SW480 (cell line): ENCODE data around the gene MYO7A.

ENCODE experiments used
- DNase-seq: peaks from one replicate; pipeline ENCODE4 v3.0.0-alpha.2; 2016; ENCODE audit warnings: low spot score

MYO7A gene

GRCh38 chr11:77186302-77186701 is 58.3 kb downstream of the MYO7A start:
- DNase-seq, result no peak

- DNase-seq, result no peak
Measured at GRCh38 chr11:77187111-77187750, 59.2 kb downstream of the MYO7A start.

DNA sequence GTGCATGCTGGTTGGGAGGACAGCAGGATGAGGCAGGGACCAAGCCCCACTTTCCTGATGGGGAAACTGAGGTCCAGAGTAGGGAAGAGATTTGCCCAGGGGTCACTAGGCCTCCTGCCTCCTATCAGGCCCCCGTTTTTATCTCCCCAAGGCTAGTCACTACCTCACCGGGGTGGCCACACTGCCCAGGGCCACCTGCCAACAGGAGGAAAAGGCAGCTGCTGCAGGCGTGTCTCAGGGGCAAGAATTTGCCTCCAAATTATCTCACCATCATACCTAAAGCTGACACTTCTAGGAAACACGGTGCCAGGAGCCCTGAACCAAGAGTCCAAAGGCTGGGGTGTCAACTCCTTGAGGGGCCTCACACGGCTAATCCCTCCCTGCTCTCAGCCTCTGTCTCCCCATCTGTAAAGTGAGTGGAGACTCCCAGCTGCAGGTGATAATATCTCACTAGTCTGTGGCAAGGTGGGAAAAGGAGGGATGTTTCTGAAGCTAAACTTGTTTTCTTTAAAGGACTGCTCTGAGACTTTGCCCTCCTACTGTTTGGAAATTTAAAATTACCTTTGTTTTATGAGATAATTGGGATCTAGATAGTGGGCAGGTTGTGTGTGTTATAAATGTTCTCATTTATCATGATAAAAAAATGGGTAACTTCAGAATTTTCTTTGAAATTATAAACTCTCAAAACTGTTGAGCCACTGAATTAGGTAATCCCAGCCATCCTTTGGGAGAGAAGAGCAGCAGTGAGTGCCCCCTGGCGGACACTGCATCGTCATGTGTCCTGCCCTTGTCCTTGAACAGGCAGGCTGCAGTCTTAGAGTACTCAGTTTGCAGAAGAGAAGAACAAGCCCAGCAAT is 60.0 kb downstream of the MYO7A start:
- peak; percentile 76 for DNase-seq

DNA sequence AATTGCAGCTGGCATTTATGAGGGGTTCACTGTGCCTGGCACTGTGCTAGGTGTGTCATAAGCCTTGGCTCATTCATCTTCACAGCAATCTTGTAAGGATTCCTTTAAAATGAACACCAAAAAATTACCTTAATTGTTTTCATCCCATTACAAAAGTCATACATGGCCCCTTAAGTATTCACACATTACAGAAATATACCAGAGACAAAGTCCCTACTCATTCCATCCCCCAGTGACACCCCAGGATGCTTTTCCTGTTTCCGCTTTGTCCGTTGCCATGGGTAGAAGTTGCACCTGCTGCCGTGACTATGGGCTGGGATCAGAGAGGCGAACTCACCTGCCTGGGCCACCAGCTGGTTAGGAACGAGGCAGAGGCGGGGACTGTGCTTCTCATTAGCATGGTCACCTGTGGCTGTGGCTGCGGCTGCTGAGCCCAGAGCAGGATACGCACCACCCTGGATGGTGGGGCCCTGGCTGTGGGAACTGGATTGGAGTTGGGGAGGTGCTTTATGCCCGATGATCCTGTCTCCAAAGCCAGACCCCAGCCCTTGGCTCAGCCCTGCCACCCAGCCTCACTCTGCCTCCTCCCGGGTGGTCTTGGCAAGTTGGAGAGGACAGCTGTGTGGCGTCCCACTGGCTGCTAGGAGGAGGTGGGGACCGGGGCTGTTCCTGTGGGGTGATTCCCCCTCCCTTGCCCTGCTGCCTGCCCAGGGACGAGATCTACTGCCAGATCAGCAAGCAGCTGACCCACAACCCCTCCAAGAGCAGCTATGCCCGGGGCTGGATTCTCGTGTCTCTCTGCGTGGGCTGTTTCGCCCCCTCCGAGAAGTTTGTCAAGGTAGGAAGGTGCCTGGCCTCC is 60.8 kb downstream of the MYO7A start:
- peak; percentile 58 for DNase-seq

- no peak for DNase-seq
Measured at GRCh38 chr11:77189588-77190210, 61.7 kb downstream of the MYO7A start.

- DNase-seq, result no peak
Measured at GRCh38 chr11:77190331-77191075, 62.5 kb downstream of the MYO7A start.

GRCh38 chr11:77191429-77191822 is 63.4 kb downstream of the MYO7A start:
- no peak for DNase-seq

GRCh38 chr11:77191823-77192495 is 63.9 kb downstream of the MYO7A start:
- DNase-seq, result peak; percentile 92

DNA sequence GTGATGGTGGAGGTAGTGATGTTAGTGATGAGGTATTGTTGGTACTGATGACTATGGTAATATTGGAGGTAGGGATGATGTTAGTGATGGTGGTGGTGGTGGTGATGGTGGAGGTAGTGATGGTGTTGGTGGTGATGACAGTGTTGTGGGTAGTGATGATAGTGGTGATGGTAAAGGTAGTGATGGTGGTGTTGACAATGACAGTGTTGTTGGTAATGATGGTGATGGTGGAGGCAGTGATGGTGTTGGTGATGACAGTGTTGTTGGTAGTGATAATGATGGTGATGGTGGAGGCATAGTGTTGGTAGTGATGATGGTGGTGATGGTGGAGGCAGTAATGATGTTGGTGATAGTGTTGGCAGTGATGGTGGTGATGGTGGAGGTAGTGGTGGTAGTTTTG is 65.1 kb downstream of the MYO7A start:
- no peak for DNase-seq

DNA sequence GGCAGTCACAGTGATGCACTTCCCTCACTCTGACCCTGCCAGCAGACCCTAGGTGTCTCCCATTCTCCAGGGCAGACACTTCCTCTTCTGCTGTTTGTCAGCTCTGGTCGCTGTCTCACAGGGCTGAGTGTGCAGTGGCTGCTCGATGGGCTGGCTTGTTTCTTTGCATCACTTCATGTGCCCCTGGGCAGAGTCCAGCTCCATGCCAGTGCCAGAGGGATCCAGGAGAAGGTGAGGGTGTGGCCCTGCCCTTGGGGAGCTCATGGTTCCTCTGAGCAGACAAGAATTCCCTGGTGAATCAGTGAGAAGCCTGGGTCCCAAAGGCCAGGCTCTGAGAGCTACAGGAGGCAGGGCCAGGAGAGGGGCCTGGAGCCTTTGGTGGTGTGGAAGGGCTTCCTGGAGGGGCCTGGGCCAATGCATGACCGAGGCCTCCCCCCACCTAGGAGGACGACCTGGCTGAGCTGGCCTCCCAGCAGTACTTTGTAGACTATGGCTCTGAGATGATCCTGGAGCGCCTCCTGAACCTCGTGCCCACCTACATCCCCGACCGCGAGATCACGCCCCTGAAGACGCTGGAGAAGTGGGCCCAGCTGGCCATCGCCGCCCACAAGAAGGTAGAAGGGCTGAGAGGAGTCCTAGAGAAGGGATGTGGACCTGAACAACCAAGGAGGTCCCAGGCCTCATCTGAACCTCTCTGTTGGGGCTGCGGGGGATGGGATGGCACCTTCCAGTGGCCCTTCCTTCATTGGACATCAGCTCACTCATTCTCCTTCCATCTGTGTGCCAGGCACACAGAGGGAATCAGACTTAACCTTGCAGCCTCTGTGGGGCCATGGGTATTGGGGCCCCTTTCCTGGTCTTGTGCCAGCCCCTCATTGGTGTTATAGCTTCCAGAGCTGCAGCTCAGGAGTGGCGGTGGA is 66.1 kb downstream of the MYO7A start:
- DNase-seq, result no peak

DNA sequence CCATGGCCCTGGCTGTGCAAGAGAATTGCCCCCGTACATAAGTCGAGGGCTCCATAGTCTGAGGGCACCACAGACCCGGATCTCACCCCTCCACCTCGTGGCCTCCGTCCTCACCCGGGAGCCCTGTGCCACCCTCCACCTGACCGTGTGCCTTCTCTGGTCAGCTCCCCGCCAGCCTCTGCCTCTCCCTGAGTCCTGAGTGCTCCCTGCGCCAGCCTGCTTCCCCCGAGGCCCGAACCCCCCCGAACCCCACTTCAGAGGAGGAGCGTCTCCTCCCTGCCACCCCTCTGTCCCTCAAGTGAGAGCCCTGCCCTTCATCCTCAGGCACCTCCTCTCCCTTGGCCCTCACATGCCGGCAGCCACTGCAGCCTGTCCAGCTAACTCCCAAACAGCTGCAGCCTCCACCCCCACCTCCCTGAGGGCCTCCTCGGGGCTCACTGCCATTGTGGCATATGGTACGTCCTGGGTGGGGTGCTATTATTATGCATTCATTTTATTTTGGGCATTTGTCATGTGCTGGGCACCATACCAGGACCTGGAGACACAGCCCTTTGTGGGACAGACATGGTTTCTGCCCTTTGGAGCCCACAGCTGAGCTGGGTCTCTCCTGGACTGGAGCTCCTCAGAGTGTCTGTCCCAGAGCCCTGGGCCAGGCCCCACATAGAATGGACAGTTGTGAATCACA is 67.2 kb downstream of the MYO7A start:
- no peak for DNase-seq

GRCh38 chr11:77196961-77197360 is 68.9 kb downstream of the MYO7A start:
- no peak for DNase-seq

DNA sequence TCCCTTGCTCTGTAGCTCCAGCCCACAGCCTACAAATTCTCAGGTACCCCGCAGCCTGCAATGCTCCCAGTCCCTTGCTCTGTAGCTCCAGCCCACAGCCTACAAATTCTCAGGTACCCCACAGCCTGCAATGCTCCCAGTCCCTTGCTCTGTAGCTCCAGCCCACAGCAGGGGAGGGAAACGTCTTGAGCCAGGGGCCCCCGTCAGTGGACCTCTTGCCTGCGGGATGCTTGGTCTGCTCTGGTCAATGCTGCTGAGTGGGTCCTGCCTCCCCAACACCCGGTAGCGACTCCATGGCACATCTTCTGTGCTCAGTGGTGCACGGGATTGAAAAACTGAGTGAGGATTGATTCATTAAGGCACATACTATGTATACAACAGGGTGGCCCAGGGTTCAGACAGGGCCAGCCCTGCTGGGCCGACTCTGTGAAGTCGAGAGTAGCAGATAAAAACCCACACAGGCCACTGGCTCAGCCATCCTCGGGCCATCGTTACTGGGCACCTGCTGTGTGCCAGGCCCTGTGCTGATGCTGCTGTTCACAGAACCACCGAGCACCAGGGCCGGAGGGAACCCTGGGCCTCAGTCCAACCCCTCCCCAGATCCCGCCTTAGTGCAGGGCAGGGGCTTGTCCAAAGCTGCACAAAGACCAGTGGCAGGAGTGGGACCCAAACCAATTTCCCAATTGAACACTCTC is 69.7 kb downstream of the MYO7A start:
- no peak for DNase-seq

DNA sequence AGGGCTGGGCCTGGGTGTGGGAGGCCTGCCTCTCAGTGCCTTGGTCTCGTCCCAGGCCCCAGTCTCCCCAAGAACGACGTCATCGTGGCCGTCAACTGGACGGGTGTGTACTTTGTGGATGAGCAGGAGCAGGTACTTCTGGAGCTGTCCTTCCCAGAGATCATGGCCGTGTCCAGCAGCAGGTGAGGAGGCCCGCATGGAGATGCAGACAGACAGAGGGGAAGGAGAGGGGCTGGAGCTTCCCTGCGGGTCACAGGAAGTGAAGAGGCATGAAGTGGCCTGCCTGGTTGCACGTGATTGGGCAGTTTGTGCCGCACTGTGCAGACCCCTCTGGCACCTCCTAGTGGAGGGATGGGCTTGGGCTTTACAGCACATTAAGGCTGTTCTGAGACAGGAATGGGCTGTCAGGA is 70.4 kb downstream of the MYO7A start:
- DNase-seq, result no peak

- no peak for DNase-seq
Measured at GRCh38 chr11:77199137-77199745, 71.2 kb downstream of the MYO7A start.

DNA sequence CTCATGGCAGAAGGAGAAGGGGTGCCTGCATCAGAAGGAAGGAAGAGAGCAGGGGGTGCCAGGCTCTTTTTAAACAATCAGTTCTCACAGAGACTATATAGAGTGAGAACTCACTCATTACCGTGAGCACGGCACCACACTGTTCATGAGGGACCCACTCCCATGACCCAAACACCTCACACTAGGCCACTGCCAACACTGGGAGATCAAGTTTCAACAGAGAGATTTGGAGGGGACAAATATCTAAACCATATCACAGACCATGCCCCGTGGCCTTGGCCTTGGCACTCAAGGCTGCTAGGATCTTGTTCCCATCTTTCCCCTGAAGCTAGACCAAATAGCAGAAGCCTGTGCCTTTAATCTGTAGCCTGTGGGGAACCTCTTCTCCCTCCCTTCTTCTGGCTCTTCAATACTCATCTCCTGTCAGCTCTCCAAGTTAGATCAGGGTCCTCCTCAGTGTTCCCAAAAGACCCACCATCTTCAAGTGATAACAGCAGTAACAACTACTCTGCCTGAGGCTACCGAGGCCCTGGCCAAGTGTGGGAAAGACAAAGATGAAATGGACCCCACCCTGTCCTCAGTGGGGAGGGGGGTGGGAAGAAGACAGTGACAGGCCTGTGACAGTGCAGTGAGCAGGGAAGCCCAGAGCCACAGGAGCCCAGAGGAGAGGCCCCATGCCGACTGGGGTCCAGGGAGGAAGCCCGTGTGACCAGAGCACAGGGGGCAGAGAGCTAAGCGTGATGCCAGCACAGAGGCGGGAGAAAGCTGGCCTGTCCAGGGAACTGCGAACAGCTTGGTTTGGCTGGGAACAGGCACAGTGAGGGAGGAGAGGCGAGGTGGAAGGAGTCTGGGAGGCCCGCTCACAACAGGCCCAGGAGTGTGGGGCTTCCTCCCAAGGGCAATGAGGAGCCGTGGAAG is 72.6 kb downstream of the MYO7A start:
- DNase-seq, result no peak

DNA sequence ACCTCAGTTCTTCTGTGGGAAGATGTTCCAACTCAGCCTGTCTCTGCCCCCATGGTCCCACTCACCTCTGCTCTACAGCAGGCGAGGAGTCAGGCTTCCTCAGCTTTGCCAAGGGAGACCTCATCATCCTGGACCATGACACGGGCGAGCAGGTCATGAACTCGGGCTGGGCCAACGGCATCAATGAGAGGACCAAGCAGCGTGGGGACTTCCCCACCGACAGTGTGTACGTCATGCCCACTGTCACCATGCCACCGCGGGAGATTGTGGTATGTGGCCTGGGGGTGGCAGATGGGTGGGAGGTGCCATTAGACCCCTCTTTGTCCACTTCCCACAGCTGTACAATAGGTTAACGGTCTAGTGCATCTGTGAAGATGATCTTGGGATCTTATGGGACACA is 73.3 kb downstream of the MYO7A start:
- DNase-seq, result no peak
